Gastrocnemius medialis (tissue), 4 donors: ENCODE results near the gene TGM3.

ENCODE experiments used
- POLR2A ChIP-seq, 2 donors: fragments of 450-650 bp; IDR thresholded peaks; one replicate each; pipeline ENCODE4 v1.6.1; 2017; ENCODE audit warnings: antibody characterized with exemption in 2 of 2, mild to moderate bottlenecking in 2 of 2, moderate library complexity in 2 of 2
- TF ChIP-seq, protein P1 (sequence below), 5 experiments: fragments of 450-650 bp in 3 of 5; fragments of 200-600 bp in 2 of 5; sonication (generic) in 2 of 5; IDR thresholded peaks in 4 of 5; conservative IDR thresholded peaks in 1 of 5; 1 replicate in 4 of 5; 2 replicates in 1 of 5; pipeline ENCODE4 v1.5.1; 2016 to 2019; ENCODE audit warnings: antibody characterized with exemption in 5 of 5, mild to moderate bottlenecking in 3 of 5, moderate library complexity in 3 of 5

DNA sequence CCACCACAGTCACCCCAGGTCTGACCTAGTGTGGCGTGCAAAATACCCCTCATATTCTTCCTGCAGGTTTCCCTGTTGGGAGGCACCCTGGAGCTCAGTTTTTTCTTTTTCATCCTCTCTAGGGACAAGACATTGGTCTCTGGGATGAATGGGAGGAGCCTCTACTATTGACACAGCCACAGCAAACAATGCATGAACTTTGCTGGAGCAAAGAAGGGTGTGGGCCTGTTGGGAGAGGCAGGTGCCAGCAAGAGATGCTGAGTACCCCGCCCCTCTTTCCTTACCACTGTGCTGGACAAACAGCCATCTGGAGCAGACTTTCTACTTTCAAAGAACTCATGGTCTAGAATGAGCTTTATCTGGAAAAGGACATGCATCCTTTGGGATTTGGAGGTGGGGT is 10.1 kb downstream of the TGM3 start:
- TF ChIP-seq, protein P1, sequence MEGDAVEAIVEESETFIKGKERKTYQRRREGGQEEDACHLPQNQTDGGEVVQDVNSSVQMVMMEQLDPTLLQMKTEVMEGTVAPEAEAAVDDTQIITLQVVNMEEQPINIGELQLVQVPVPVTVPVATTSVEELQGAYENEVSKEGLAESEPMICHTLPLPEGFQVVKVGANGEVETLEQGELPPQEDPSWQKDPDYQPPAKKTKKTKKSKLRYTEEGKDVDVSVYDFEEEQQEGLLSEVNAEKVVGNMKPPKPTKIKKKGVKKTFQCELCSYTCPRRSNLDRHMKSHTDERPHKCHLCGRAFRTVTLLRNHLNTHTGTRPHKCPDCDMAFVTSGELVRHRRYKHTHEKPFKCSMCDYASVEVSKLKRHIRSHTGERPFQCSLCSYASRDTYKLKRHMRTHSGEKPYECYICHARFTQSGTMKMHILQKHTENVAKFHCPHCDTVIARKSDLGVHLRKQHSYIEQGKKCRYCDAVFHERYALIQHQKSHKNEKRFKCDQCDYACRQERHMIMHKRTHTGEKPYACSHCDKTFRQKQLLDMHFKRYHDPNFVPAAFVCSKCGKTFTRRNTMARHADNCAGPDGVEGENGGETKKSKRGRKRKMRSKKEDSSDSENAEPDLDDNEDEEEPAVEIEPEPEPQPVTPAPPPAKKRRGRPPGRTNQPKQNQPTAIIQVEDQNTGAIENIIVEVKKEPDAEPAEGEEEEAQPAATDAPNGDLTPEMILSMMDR (IDR thresholded peaks at IDR 0.05 in 4 of 5, conservative IDR thresholded peaks at IDR 0.05 in 1 of 5), result no peak
- no peak for TF ChIP-seq POLR2A (IDR thresholded peaks at IDR 0.05)
